GM20000 (cell line): ENCODE measurements around the gene EPB41L5.
A peak's percentile ranks its signal among the peaks of the same experiment; 100 is the strongest.

Experiments used
- DNase-seq: peaks from one replicate; pipeline ENCODE4 v3.0.0; 2012; ENCODE audit warnings: low spot score
- TF ChIP-seq, protein P1 (sequence below): IDR thresholded peaks from 2 replicates; pipeline ENCODE4 v1.5.1; 2012; ENCODE audit warnings: mild to moderate bottlenecking, control low read depth; ENCODE audit errors: extremely low read depth, missing control alignments

EPB41L5 gene

DNA sequence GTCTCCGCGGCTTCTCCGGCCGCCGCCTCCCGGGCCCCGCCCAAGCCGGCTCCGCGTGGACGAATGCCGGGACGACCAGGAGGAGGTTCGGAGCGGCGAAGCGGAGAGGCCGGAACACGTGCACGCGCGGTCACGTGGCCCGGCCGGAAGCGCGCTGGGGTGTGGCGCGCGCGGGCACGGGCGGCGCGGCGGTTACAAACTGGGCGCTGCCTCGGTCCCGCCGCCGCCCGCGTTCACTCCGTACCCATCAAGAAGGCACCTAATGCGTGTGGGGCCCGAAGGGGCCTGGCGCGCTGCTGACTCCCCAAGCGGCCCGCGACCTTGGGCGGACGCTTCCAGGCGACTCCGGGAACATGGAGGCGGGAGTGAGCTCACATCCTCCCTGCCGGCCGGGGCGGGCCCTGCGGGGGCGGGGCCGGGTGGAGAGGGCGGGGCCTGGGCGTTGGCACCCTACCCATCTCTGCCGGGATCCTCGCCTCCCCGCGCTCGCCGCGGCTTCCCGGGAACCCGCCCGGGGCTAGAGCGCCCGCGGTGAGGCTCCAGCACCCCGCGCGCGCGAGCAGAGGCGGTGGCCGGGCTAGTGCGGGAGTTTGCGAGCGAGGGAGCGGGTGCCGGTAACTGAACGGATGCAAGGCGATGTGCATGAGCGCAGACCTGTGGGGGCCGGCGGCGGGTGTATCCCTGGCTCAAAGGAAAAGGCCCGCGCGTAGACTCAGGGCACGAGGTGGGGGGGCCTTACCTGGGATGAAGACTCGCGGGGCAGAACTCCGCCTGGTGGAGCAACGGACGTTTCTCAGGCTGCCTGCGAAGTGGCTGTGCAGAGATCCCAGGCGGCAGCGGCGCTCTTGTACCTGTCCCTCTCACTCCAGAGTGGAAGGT, 210.4 kb downstream of the EPB41L5 start, which contains the start of gene TMEM185B:
Gene TMEM185B (minus strand): TSS at position 367 of the 879 bp plus-strand sequence. CDS start 424 bp downstream, outside the sequence.
- TF ChIP-seq, protein P1, sequence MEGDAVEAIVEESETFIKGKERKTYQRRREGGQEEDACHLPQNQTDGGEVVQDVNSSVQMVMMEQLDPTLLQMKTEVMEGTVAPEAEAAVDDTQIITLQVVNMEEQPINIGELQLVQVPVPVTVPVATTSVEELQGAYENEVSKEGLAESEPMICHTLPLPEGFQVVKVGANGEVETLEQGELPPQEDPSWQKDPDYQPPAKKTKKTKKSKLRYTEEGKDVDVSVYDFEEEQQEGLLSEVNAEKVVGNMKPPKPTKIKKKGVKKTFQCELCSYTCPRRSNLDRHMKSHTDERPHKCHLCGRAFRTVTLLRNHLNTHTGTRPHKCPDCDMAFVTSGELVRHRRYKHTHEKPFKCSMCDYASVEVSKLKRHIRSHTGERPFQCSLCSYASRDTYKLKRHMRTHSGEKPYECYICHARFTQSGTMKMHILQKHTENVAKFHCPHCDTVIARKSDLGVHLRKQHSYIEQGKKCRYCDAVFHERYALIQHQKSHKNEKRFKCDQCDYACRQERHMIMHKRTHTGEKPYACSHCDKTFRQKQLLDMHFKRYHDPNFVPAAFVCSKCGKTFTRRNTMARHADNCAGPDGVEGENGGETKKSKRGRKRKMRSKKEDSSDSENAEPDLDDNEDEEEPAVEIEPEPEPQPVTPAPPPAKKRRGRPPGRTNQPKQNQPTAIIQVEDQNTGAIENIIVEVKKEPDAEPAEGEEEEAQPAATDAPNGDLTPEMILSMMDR, result no peak
- DNase-seq, result peak; percentile 98

DNA sequence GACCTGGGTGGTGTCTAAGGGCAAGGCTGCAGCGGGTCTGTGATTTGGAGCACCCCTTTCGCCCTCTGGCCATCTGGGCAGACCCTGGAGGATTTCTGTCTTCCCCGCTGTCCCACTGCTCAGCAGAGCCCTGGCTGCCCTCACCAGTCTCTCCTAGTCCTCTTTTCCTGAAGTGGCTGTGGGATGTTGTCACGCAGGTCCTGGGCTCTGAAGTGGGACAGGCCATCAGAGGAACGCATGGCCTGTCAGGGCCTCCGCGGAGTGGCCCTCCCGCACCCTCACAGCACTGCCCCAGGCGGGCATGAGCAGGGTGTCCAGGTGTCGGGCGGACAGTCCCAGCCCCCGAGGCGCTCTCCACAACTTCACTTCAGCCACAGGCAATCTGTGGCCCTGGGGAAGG, 211.4 kb downstream of the EPB41L5 start:
- TF ChIP-seq, protein P1, result no peak
- DNase-seq, result no peak

DNA sequence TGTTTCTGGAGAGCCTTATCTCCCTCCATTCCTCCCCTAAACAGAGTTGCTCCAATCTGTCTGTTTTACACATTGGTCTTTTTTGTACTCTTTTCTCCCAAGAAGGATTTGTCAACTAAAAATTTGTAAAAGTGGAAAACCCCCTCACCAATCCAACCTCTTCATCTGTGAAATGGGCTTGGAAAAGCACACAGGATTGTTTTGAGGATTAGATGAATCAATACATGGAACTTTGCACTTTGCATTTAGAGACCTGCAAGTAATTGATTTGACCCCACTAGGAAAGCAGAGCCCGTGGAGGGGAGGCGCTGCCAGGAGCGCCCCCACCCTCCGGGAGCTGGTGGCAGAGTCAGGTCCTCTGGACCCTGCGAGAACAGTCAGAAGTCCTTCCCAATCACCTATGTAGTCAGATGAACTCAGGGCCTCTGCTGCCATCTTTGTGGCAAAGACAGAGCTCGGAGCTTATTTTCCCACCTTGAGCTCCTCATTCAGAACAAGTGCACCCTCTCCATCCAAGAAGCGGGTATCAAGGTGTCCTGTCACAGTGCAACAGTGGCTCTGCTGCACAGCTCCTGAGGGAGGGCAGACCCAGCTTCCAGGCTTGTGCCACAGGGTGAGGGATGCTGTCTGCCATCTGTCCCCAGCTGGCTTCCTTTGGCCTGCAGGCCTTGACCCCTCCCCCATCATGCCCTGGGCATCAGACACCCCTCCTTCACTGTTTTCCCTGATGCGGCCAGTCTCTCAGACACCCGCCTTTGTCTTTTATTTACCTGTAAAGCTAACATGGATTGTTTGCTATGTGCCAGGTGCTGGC, 212.1 kb downstream of the EPB41L5 start:
- TF ChIP-seq, protein P1, result no peak
- no peak for DNase-seq

DNA sequence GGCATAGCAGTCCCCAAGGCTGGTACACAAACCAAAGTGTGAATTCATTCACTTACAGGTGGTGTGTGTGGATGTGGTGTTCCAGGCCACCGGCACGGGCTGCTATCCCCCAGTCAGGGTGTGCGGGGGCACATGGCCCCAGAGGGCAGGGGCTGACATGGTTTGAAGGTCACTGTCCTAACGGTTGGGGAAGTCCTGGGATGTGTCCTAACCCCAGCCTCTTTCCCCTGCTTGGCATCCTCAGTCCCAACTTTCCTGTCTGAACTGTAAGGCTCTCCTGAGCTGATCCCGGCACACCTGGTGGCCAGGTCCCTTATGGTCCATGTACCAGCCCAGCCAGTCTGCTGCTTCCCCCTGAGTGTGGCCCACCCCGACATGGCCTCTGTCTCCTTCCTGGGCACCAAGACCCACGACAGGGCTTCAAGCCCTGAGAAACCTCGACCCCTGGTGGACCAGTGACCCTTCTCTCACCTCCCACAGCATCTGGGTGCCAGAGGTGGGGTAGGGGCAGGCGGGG, 212.7 kb downstream of the EPB41L5 start:
- TF ChIP-seq, protein P1, result no peak
- no peak for DNase-seq

DNA sequence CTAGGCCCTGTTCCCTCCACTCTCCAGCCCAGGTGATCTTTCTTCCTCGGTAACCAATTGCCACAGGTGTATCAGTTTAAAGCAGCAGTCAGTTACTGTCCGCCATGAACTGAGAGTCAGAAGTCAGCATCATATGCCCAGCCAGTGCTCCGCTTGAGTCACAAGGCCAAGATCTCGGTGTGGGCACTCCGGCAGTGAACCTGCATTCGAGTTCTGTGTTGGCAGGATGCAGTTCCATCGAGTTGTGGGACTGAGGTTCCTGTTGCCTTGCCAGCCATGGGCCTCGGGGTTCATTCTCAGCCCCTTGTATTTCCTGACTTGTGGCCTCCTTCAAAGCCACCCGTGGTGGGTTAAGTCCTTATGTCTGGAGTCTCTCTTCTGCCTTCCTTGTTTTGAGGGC, 213.4 kb downstream of the EPB41L5 start:
- TF ChIP-seq, protein P1, result no peak
- no peak for DNase-seq

DNA sequence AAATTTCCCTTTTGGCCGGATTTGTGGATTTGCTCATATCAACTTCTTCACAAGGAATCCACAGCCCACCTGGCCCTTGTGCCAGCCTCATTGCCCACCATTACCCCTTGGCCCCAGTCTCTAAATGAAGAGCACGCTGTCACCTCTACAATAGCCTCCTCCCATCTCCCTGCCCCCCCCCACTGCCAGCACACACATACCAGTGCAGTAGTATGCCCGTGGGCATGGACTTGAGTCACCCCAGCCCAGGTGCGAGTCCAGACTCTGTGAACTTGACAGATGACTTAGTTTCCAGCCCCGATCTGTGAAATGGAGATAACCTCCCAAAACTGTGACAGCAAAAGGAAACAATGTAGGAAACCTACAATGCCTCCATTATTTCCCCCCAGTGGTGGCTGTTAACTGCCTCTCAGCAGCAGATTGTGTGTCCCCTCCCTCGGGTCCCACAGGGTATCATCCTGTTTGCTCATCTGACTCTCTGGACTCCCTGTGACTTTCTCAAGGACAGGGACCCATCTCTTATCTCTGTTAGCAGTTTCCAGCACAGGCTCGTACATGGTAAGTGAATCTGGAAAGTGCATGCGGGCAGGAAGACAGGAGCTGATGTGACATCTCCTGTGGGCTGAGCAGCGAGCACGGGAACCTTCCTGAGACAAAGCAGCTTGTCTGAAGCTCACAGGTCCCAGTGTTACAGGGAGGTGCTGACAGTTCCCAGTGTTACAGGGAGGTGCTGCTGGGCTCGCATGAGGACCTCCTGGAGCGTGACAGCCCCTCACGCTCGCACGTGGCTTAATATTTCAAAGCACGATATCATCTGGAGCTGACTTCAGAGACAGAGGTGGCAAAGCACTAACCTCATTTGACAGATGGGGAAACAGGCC, 214.5 kb downstream of the EPB41L5 start:
- TF ChIP-seq, protein P1, result no peak
- DNase-seq, result no peak
